SK-N-SH treated with all-trans-retinoic acid at 6 μM for 48 hours (cell line): ENCODE data around the gene SF3A1.

Experiments
- ATAC-seq: fragments of 200-7000 bp; cut with Tn5 transposase; 3 replicates; pipeline ENCODE4 v1.9.1; 2020; ENCODE audit warnings: mild to moderate bottlenecking, moderate library complexity
- ARNTL ChIP-seq: fragments of 450-650 bp; formaldehyde crosslinking; IDR thresholded peaks from 2 replicates; pipeline ENCODE4 v1.5.0; 2020; ENCODE audit warnings: low read depth, mild to moderate bottlenecking, moderate library complexity, borderline replicate concordance
- BACH2 ChIP-seq: fragments of 250-450 bp; sonication (Bioruptor Pico); IDR thresholded peaks from 2 replicates; pipeline ENCODE4 v1.9.0; 2021; ENCODE audit warnings: mild to moderate bottlenecking, borderline replicate concordance
- CSDC2 ChIP-seq: fragments of 250-450 bp; sonication (Bioruptor Pico); IDR thresholded peaks from 2 replicates; pipeline ENCODE4 v1.5.0; 2020; ENCODE audit warnings: mild to moderate bottlenecking, moderate library complexity
- GLIS3 ChIP-seq: fragments of 250-450 bp; sonication (Bioruptor Pico); IDR thresholded peaks from 2 replicates; pipeline ENCODE4 v1.5.0; 2020; ENCODE audit warnings: mild to moderate bottlenecking, moderate library complexity
- ISL1 ChIP-seq: fragments of 250-450 bp; sonication (Bioruptor Pico); IDR thresholded peaks from 2 replicates; pipeline ENCODE4 v2.1.2; 2022; ENCODE audit warnings: mild to moderate bottlenecking, moderate library complexity
- OSR1 ChIP-seq: fragments of 250-450 bp; sonication (Bioruptor Pico); IDR thresholded peaks from 2 replicates; pipeline ENCODE4 v1.8.0; 2022; ENCODE audit warnings: moderate library complexity, mild to moderate bottlenecking, inconsistent platforms
- PPARA ChIP-seq: fragments of 250-450 bp; sonication (Bioruptor Pico); IDR thresholded peaks from 2 replicates; pipeline ENCODE4 v1.5.0; 2020; ENCODE audit warnings: mild to moderate bottlenecking, borderline replicate concordance
- RARB ChIP-seq: fragments of 250-450 bp; sonication (Bioruptor Pico); IDR thresholded peaks from 2 replicates; pipeline ENCODE4 v1.8.0; 2021; ENCODE audit warnings: mild to moderate bottlenecking, moderate library complexity
- SNAI2 ChIP-seq: fragments of 250-450 bp; sonication (Bioruptor Pico); IDR thresholded peaks from 2 replicates; pipeline ENCODE4 v1.5.0; 2020; ENCODE audit warnings: mild to moderate bottlenecking, moderate library complexity
- TCF4 ChIP-seq: fragments of 250-450 bp; sonication (Bioruptor Pico); IDR thresholded peaks from 2 replicates; pipeline ENCODE4 v1.8.0; 2021; ENCODE audit warnings: mild to moderate bottlenecking, moderate library complexity, borderline replicate concordance
- ZFP3 ChIP-seq: fragments of 250-450 bp; sonication (Bioruptor Pico); IDR thresholded peaks from 2 replicates; pipeline ENCODE4 v1.5.0; 2020; ENCODE audit warnings: mild to moderate bottlenecking, moderate library complexity
- ZFP30 ChIP-seq: fragments of 450-650 bp; formaldehyde crosslinking; IDR thresholded peaks from 2 replicates; pipeline ENCODE4 v1.5.0; 2022; ENCODE audit warnings: mild to moderate bottlenecking, moderate library complexity
- ZNF565 ChIP-seq: fragments of 450-650 bp; formaldehyde crosslinking; conservative IDR thresholded peaks from 2 replicates; pipeline ENCODE4 v1.5.0; 2020; ENCODE audit warnings: low read depth, mild to moderate bottlenecking, moderate library complexity
- ZNF70 ChIP-seq: fragments of 450-650 bp; formaldehyde crosslinking; IDR thresholded peaks from 2 replicates; pipeline ENCODE4 v1.5.0; 2020; ENCODE audit warnings: mild to moderate bottlenecking, moderate library complexity
- ZNF8 ChIP-seq: fragments of 450-650 bp; formaldehyde crosslinking; IDR thresholded peaks from 2 replicates; pipeline ENCODE4 v1.5.0; 2020; ENCODE audit warnings: mild to moderate bottlenecking, moderate library complexity
- TF ChIP-seq, protein P1 (sequence below): fragments of 250-450 bp; sonication (Bioruptor Pico); IDR thresholded peaks from 2 replicates; pipeline ENCODE4 v1.5.1; 2021; ENCODE audit warnings: mild to moderate bottlenecking, moderate library complexity
- TF ChIP-seq, protein P2 (sequence below): fragments of 250-450 bp; sonication (Bioruptor Pico); IDR thresholded peaks from 2 replicates; pipeline ENCODE4 v1.8.0; 2020; ENCODE audit warnings: mild to moderate bottlenecking, moderate library complexity, borderline replicate concordance
- TF ChIP-seq, protein P3 (sequence below): fragments of 250-450 bp; sonication (Bioruptor Pico); IDR thresholded peaks from 2 replicates; pipeline ENCODE4 v1.5.0; 2020; ENCODE audit warnings: mild to moderate bottlenecking, moderate library complexity
- TF ChIP-seq, protein P4 (sequence below): fragments of 250-450 bp; sonication (Bioruptor Pico); IDR thresholded peaks from 2 replicates; pipeline ENCODE4 v1.5.1; 2020; ENCODE audit warnings: low read depth, mild to moderate bottlenecking, moderate library complexity
- TF ChIP-seq, protein P5 (sequence below): fragments of 250-450 bp; sonication (Bioruptor Pico); IDR thresholded peaks from 2 replicates; pipeline ENCODE4 v1.8.0; 2021; ENCODE audit warnings: low read depth, mild to moderate bottlenecking, moderate library complexity, borderline replicate concordance

SF3A1 gene

DNA sequence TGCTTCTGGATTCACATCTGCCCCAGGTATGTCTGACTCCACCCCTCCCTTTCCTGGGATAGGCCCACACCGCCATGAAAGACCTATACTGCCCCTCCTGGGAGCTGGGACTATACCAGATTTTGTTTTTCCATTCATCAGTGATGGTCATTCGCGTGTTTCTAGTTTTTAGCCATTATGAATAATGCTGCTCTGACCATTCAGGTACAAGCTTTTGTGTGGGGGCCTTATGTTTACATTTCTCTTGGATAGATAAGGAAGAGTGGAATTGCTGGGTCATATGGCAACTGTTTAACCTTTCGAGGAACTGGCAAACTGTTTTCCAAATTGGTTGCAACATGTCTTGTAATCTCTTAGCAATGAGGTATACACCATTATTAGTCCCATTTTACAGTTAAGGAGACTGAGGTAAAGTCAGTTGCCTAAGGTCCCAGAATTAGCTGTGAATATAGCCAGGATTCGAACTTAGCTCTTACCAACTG, 28.8 kb downstream of the SF3A1 start:
- TF ChIP-seq ZNF8 (no peak), OSR1 (CRISPR knock-in tag) (no peak), ZFP30 (CRISPR knock-in tag) (no peak), CSDC2 (CRISPR knock-in tag) (no peak), BACH2 (CRISPR knock-in tag) (no peak), RARB (CRISPR knock-in tag) (no peak)
- TF ChIP-seq, protein P1, sequence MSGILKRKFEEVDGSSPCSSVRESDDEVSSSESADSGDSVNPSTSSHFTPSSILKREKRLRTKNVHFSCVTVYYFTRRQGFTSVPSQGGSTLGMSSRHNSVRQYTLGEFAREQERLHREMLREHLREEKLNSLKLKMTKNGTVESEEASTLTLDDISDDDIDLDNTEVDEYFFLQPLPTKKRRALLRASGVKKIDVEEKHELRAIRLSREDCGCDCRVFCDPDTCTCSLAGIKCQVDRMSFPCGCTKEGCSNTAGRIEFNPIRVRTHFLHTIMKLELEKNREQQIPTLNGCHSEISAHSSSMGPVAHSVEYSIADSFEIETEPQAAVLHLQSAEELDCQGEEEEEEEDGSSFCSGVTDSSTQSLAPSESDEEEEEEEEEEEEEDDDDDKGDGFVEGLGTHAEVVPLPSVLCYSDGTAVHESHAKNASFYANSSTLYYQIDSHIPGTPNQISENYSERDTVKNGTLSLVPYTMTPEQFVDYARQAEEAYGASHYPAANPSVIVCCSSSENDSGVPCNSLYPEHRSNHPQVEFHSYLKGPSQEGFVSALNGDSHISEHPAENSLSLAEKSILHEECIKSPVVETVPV (CRISPR knock-in tag): no peak
- TF ChIP-seq, protein P2, sequence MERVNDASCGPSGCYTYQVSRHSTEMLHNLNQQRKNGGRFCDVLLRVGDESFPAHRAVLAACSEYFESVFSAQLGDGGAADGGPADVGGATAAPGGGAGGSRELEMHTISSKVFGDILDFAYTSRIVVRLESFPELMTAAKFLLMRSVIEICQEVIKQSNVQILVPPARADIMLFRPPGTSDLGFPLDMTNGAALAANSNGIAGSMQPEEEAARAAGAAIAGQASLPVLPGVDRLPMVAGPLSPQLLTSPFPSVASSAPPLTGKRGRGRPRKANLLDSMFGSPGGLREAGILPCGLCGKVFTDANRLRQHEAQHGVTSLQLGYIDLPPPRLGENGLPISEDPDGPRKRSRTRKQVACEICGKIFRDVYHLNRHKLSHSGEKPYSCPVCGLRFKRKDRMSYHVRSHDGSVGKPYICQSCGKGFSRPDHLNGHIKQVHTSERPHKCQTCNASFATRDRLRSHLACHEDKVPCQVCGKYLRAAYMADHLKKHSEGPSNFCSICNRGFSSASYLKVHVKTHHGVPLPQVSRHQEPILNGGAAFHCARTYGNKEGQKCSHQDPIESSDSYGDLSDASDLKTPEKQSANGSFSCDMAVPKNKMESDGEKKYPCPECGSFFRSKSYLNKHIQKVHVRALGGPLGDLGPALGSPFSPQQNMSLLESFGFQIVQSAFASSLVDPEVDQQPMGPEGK (CRISPR knock-in tag): no peak
- no peak for ATAC-seq

DNA sequence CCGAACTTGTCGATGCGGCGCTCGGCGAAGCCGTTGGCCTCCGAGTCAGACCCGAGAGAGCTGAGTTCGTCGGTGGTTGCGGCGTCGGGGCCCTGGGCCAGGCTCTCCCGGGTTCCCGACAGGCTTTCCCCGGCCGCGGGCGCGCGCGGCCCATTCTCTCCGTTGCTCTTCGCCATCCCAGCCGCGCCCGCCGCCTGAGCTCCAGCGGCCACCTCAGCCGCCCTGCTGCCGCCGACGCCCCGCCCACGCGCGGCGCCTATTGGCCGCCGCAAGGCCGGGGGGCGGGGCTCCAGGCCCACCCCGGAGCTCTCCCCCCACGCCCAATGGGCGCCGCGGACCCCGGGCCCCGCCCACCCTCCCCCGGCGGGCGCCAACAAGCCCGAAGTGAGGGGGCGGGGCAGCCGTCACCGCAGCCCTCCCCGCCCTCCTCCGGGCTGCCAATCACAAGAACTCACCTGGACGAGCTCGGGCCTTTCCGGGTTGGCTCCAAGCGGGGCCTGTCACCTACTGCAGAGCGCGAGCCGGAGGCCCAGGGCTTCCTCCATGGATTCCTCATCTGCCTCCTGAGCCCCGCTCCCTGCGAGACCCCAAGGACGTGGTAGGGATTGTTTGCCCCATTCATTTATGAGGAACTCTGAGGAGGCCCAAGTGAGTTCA, 29.9 kb downstream of the SF3A1 start, which contains the start of gene TBC1D10A:
TBC1D10A (minus strand) TSS at position 236 of the 657 bp plus-strand sequence; CDS start at position 176, 60 bp downstream.
- TF ChIP-seq RARB (CRISPR knock-in tag) (no peak), SNAI2 (CRISPR knock-in tag) (no peak), ZNF8 (no peak), BACH2 (CRISPR knock-in tag) (no peak), ISL1 (CRISPR knock-in tag) (no peak), ZFP3 (CRISPR knock-in tag) (no peak), ARNTL (CRISPR knock-in tag) (no peak), GLIS3 (CRISPR knock-in tag) (no peak), CSDC2 (CRISPR knock-in tag) (no peak), PPARA (no peak), ZNF70 (no peak), TCF4 (CRISPR knock-in tag) (no peak), ZNF565 (CRISPR knock-in tag) (no peak), ZFP30 (CRISPR knock-in tag) (no peak)
- TF ChIP-seq, protein P3, sequence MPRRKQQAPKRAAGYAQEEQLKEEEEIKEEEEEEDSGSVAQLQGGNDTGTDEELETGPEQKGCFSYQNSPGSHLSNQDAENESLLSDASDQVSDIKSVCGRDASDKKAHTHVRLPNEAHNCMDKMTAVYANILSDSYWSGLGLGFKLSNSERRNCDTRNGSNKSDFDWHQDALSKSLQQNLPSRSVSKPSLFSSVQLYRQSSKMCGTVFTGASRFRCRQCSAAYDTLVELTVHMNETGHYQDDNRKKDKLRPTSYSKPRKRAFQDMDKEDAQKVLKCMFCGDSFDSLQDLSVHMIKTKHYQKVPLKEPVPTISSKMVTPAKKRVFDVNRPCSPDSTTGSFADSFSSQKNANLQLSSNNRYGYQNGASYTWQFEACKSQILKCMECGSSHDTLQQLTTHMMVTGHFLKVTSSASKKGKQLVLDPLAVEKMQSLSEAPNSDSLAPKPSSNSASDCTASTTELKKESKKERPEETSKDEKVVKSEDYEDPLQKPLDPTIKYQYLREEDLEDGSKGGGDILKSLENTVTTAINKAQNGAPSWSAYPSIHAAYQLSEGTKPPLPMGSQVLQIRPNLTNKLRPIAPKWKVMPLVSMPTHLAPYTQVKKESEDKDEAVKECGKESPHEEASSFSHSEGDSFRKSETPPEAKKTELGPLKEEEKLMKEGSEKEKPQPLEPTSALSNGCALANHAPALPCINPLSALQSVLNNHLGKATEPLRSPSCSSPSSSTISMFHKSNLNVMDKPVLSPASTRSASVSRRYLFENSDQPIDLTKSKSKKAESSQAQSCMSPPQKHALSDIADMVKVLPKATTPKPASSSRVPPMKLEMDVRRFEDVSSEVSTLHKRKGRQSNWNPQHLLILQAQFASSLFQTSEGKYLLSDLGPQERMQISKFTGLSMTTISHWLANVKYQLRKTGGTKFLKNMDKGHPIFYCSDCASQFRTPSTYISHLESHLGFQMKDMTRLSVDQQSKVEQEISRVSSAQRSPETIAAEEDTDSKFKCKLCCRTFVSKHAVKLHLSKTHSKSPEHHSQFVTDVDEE (CRISPR knock-in tag): no peak
- TF ChIP-seq, protein P4, sequence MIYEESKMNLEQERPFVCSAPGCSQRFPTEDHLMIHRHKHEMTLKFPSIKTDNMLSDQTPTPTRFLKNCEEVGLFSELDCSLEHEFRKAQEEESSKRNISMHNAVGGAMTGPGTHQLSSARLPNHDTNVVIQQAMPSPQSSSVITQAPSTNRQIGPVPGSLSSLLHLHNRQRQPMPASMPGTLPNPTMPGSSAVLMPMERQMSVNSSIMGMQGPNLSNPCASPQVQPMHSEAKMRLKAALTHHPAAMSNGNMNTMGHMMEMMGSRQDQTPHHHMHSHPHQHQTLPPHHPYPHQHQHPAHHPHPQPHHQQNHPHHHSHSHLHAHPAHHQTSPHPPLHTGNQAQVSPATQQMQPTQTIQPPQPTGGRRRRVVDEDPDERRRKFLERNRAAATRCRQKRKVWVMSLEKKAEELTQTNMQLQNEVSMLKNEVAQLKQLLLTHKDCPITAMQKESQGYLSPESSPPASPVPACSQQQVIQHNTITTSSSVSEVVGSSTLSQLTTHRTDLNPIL: no peak
- TF ChIP-seq, protein P1 (CRISPR knock-in tag): no peak
- TF ChIP-seq, protein P5, sequence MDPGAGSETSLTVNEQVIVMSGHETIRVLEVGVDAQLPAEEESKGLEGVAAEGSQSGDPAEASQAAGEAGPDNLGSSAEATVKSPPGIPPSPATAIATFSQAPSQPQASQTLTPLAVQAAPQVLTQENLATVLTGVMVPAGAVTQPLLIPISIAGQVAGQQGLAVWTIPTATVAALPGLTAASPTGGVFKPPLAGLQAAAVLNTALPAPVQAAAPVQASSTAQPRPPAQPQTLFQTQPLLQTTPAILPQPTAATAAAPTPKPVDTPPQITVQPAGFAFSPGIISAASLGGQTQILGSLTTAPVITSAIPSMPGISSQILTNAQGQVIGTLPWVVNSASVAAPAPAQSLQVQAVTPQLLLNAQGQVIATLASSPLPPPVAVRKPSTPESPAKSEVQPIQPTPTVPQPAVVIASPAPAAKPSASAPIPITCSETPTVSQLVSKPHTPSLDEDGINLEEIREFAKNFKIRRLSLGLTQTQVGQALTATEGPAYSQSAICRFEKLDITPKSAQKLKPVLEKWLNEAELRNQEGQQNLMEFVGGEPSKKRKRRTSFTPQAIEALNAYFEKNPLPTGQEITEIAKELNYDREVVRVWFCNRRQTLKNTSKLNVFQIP (CRISPR knock-in tag): no peak
- TF ChIP-seq, protein P2 (CRISPR knock-in tag): no peak
- ATAC-seq: peak; percentile 86
